Lung (tissue), 12 donors: Measurements from ENCODE around the gene HCRTR1. TPM values are rescaled to one million over a fixed set of nuclear protein-coding genes. Genes with fewer than 3 reads are reported as not detected.

ENCODE experiments used
- ATAC-seq: fragments of 200-7000 bp; cut with Tn5 transposase; one replicate; pipeline ENCODE4 v1.9.1; 2020; ENCODE audit warnings: moderate number of reproducible peaks; ENCODE audit not compliant: insufficient read depth, low FRiP score
- DNase-seq, 3 donors: peaks; one replicate each; pipeline ENCODE4 v3.0.0-alpha.2; 2013 to 2017
- H3K27ac ChIP-seq, 2 donors: one replicate each; pipeline ENCODE4 v1.5.1; 2013; ENCODE audit warnings: mild to moderate bottlenecking in 2 of 2, moderate library complexity in 2 of 2, control low read depth in 1 of 2, inconsistent platforms in 1 of 2, low read depth in 1 of 2, low read length in 1 of 2
- H3K27me3 ChIP-seq, 3 donors: one replicate each; pipeline ENCODE4 v1.5.1; 2013; ENCODE audit warnings: low read length in 2 of 3; ENCODE audit not compliant: control insufficient read depth in 3 of 3, insufficient read depth in 3 of 3
- H3K36me3 ChIP-seq, 4 donors: one replicate each; pipeline ENCODE4 v1.5.1; 2013; ENCODE audit warnings: low read length in 4 of 4, mild to moderate bottlenecking in 1 of 4, moderate library complexity in 1 of 4; ENCODE audit not compliant: control insufficient read depth in 4 of 4, insufficient read depth in 4 of 4
- H3K4me1 ChIP-seq, 5 donors: one replicate each; pipeline ENCODE4 v1.5.1; 2013; ENCODE audit warnings: low read length in 5 of 5, mild to moderate bottlenecking in 2 of 5, moderate library complexity in 1 of 5; ENCODE audit not compliant: control insufficient read depth in 5 of 5, insufficient read depth in 5 of 5
- H3K4me3 ChIP-seq: one replicate; pipeline ENCODE4 v1.5.1; 2013; ENCODE audit warnings: mild to moderate bottlenecking, control low read depth, moderate library complexity
- H3K9ac ChIP-seq, 2 donors: one replicate each; pipeline ENCODE4 v1.5.1; 2013; ENCODE audit warnings: low read length in 2 of 2, control low read depth in 1 of 2; ENCODE audit not compliant: insufficient read depth in 1 of 2
- H3K9me3 ChIP-seq, 4 donors: one replicate each; pipeline ENCODE4 v1.5.1; 2013; ENCODE audit warnings: low read length in 3 of 4, mild to moderate bottlenecking in 1 of 4, moderate library complexity in 1 of 4; ENCODE audit not compliant: control insufficient read depth in 4 of 4, insufficient read depth in 3 of 4
- WGBS, 2 donors: extraction: QIAGEN DNeasy Blood & Tissue Kit; methylation state at CpG; one replicate each; pipeline ENCODE4 v1.1.7; 2013; 5-methylcytosine and 5-hydroxymethylcytosine counted together
- polyA plus RNA-seq, 2 donors: library from polyadenylated mRNA; stranded (reverse); fragments of 200-250 nt; gene quantifications; one replicate each; pipeline ENCODE4 v1.2.1, GENCODE V29; 2013
- total RNA-seq, 2 donors: library from RNA; depleted of rRNA in 1 of 2; stranded (reverse); fragments of >200 nt in 1 of 2; gene quantifications; one replicate each; pipeline ENCODE4 v1.2.1, GENCODE V29; 2014 to 2021
- TF ChIP-seq, protein P1 (sequence below): IDR thresholded peaks from 2 replicates; pipeline ENCODE4 v1.5.1; 2012; ENCODE audit warnings: mild to moderate bottlenecking; ENCODE audit errors: control extremely low read depth, extremely low read depth
- donor health status: control.
- donor health status: control.
- donor health status: Bipolar disorder and iron deficiency.
- donor health status: healthy.
- donor health status: DM: yes; HTN: yes; CAD: no.

Gene HCRTR1
- total and polyA plus RNA-seq, 4 donors: 0.08 to 0.14 TPM; not detected in 2

DNA sequence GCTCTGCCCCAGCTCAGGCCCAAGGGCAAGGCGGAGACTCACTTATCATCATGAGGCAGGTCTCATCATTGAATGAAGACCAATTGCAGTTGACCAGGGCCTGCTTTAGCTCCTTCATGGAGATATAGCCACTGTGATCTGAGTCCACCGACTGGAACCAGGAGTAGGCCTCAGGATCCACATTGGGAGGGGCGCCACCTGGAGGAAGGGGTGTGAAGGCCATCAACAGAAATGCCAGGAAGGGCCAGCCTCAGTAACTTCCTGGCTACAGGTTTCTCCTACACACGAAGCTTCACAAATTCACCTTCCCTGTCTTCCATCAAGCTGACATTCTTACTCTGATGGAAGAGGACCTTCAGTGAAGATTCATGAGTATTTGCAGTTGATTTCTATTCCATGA is 15.6 kb downstream of the HCRTR1 start:
- TF ChIP-seq, protein P1, sequence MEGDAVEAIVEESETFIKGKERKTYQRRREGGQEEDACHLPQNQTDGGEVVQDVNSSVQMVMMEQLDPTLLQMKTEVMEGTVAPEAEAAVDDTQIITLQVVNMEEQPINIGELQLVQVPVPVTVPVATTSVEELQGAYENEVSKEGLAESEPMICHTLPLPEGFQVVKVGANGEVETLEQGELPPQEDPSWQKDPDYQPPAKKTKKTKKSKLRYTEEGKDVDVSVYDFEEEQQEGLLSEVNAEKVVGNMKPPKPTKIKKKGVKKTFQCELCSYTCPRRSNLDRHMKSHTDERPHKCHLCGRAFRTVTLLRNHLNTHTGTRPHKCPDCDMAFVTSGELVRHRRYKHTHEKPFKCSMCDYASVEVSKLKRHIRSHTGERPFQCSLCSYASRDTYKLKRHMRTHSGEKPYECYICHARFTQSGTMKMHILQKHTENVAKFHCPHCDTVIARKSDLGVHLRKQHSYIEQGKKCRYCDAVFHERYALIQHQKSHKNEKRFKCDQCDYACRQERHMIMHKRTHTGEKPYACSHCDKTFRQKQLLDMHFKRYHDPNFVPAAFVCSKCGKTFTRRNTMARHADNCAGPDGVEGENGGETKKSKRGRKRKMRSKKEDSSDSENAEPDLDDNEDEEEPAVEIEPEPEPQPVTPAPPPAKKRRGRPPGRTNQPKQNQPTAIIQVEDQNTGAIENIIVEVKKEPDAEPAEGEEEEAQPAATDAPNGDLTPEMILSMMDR: no peak
- DNase-seq: no peak
- peaks cover 9 to 44% (median 20%) of the 10 kb centered on the region in 4 donors for H3K36me3 ChIP-seq
- no peak overlapping the region for H3K9ac ChIP-seq
- H3K9me3 ChIP-seq: no peaks in the 10 kb centered on the region
- H3K27me3 ChIP-seq: no peaks in the 10 kb centered on the region
- no peak overlapping the region for H3K27ac ChIP-seq
- H3K4me3 ChIP-seq: no peak overlapping the region
- peaks cover 0 to 18% (median 0%) of the 10 kb centered on the region in 5 donors for H3K4me1 ChIP-seq
- WGBS, 2 donors: 65% methylated on average over 4 of the region's 4 CpGs
- ATAC-seq: no peak

DNA sequence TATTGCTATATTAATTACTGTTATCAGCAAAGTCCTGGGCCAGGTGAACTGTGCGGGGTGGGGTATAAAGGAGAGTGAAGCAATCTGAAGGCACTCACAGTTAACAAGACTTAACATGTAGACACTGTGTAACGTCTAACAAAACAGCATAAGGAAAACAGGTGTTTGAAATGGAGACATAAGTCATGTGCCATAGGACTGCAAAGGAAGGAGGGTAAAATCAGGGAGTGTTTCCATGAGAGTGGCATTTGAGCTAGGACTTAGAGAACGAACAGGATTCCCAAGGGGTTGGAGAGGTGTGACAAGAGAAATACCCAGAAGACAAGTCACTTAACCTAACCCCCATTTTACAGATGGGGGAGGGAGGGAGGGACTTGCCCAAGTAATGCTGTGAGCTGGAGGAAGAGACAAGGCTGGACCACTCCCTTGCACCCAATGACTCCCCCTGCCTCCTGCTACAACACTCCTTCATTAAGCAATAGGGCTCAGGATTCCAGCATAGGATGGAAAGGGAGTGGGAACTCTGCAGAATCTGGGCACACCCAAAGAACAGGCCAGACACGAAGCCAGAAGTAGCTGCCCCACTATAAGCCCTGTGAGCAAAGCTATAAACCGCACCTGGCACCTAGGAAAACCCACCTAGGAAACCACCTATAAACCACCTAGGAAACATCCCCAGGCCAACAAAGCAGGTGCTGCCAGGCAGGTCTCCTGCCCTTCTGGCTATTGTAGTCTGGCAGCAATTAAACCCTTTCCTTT is 20.6 kb downstream of the HCRTR1 start:
- Histone ChIP-seq H3K27ac (no peak overlapping the region), H3K4me3 (no peak overlapping the region), H3K9ac (no peak overlapping the region), H3K9me3 (no peaks in the 10 kb centered on the region), H3K27me3 (no peaks in the 10 kb centered on the region), H3K36me3 (peaks cover 0 to 9% (median 0%) of the 10 kb centered on the region in 4 donors), H3K4me1 (peaks cover 0 to 21% (median 0%) of the 10 kb centered on the region in 5 donors)
- ATAC-seq: no peak
- 56 to 79% methylated on average over 5 of the region's 5 CpGs for WGBS, 2 donors
- TF ChIP-seq, protein P1: no peak
- DNase-seq: no peak

DNA sequence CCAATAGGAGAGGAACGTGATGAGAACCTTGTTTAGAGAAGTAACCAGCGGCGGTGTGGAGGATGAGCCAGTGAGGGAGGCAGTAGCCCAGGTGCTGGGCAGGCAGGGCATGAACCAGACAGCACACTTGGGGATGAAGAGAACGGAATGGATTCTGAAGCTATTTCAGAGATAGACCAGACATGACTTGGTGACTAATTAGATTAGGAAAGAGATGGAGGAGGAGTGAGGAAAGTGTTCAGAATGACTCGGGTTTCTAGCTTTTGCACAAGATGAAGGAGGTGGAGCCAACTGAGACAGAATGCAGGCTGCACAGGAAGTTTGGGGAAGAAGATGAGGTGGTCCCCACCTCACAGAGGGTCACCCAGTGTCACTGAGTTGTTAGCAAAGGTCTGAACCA is 22.1 kb downstream of the HCRTR1 start:
- H3K4me1 ChIP-seq: peaks cover 0 to 28% (median 9%) of the 10 kb centered on the region in 5 donors
- H3K9ac ChIP-seq: no peak overlapping the region
- DNase-seq (no peak), ATAC-seq (peak; percentile 24)
- peaks cover 0 to 6% (median under 1%) of the 10 kb centered on the region in 4 donors for H3K36me3 ChIP-seq
- 32 to 54% methylated on average over 5 of the region's 5 CpGs for WGBS, 2 donors
- no peak overlapping the region for H3K4me3 ChIP-seq
- H3K9me3 ChIP-seq: no peaks in the 10 kb centered on the region
- TF ChIP-seq, protein P1: no peak
- H3K27me3 ChIP-seq: no peaks in the 10 kb centered on the region
- H3K27ac ChIP-seq: peak overlapping the region in 1 of 2 donors; percentile 37
